NT2/D1 (cell line): Measurements from ENCODE around the gene S100A16.

Experiments
- DNase-seq: peaks from one replicate; pipeline ENCODE4 v3.0.0-alpha.2; 2011; ENCODE audit warnings: low read depth, low spot score
- H3K27me3 ChIP-seq: 2 replicates; pipeline ENCODE4 v1.6.0; 2011; ENCODE audit warnings: mild to moderate bottlenecking; ENCODE audit not compliant: insufficient read length, insufficient read depth
- H3K36me3 ChIP-seq: 2 replicates; pipeline ENCODE4 v1.6.1; 2011; ENCODE audit warnings: mild to moderate bottlenecking, low read length, mixed read lengths; ENCODE audit not compliant: insufficient read depth, insufficient read length
- H3K4me1 ChIP-seq: 2 replicates; pipeline ENCODE4 v1.5.1; 2011; ENCODE audit not compliant: insufficient read depth, insufficient read length
- H3K4me3 ChIP-seq: 2 replicates; pipeline ENCODE4 v1.5.1; 2011; ENCODE audit warnings: low read depth; ENCODE audit not compliant: insufficient read length
- H3K9ac ChIP-seq: 2 replicates; pipeline ENCODE4 v1.6.0; 2011; ENCODE audit warnings: low read depth; ENCODE audit not compliant: insufficient read length
- H3K9me3 ChIP-seq: 2 replicates; pipeline ENCODE4 v1.5.1; 2011; ENCODE audit warnings: mild to moderate bottlenecking, low read length; ENCODE audit not compliant: insufficient read depth
- SUZ12 ChIP-seq: IDR thresholded peaks from 2 replicates; pipeline ENCODE4 v1.6.1; 2011; ENCODE audit not compliant: insufficient read length, insufficient read depth; ENCODE audit errors: extremely low read depth
- YY1 ChIP-seq: IDR thresholded peaks from 2 replicates; pipeline ENCODE4 v1.6.1; 2011; ENCODE audit not compliant: insufficient read length, insufficient read depth
- ZNF274 ChIP-seq: IDR thresholded peaks from 2 replicates; pipeline ENCODE4 v1.6.1; 2011; ENCODE audit warnings: mild to moderate bottlenecking, low read depth, low read length

Gene S100A16, protein sequence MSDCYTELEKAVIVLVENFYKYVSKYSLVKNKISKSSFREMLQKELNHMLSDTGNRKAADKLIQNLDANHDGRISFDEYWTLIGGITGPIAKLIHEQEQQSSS

GRCh38 chr1:153612755-153613331 is at the start of gene S100A16:
S100A16 (minus strand) TSS chr1:153613137; CDS start chr1:153608151, 4,986 bp downstream.
- no peak for TF ChIP-seq ZNF274
- no peak for TF ChIP-seq YY1
- no peak for TF ChIP-seq SUZ12
- Histone ChIP-seq H3K27me3 (peaks cover 3% of the 10 kb centered on the region), H3K9ac (peak within 1 kb of the TSS; percentile 86), H3K36me3 (peaks cover 7% of the 10 kb centered on the region), H3K4me1 (peaks cover 60% of the 10 kb centered on the region), H3K4me3 (peak within 1 kb of the TSS; percentile 63), H3K9me3 (no peaks in the 10 kb centered on the region)
- no peak for DNase-seq

DNA sequence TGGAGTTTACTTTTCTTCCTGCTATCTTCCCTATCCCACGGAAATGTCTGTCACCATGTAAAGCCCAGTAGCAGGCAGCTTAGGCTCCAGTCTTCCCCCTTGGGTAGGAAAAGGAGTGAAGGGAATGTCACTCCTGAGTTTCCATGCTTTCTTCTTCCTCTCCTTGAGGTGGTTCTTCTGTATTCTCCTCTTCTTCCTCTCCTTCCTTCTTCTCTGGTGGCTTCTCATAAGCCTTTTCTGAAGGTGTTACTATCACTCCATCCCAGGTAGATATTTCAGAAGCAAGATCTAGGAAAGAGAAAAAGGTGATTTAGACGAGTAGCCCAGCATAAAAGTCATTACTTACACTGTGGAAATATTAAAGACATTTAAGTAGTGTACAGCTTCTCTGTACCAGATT is 49.3 kb upstream of the S100A16 start:
- H3K36me3 ChIP-seq, result peaks cover 74% of the 10 kb centered on the region
- no peaks in the 10 kb centered on the region for H3K27me3 ChIP-seq
- no peaks in the 10 kb centered on the region for H3K9me3 ChIP-seq
- DNase-seq, result no peak
- TF ChIP-seq SUZ12, result no peak
- no peak for TF ChIP-seq ZNF274
- no peak for TF ChIP-seq YY1
- H3K4me1 ChIP-seq, result no peaks in the 10 kb centered on the region
- H3K9ac ChIP-seq, result no peak overlapping the region
- no peak overlapping the region for H3K4me3 ChIP-seq

GRCh38 chr1:153661111-153661708 is 48.3 kb upstream of the S100A16 start:
- no peak for TF ChIP-seq YY1
- no peak for TF ChIP-seq SUZ12
- TF ChIP-seq ZNF274, result no peak

GRCh38 chr1:153659656-153660055 is 46.7 kb upstream of the S100A16 start:
- Histone ChIP-seq H3K27me3 (no peaks in the 10 kb centered on the region), H3K9me3 (no peaks in the 10 kb centered on the region), H3K36me3 (peaks cover 48% of the 10 kb centered on the region), H3K4me3 (no peak overlapping the region), H3K4me1 (no peaks in the 10 kb centered on the region), H3K9ac (peak overlapping the region; percentile 6)
- DNase-seq, result no peak
- no peak for TF ChIP-seq ZNF274
- no peak for TF ChIP-seq SUZ12
- TF ChIP-seq YY1, result no peak

More at GRCh38 chr1:153661111-153661708, 48.3 kb upstream of the S100A16 start:
- Histone ChIP-seq H3K4me3 (no peak overlapping the region), H3K27me3 (no peaks in the 10 kb centered on the region), H3K36me3 (peaks cover 63% of the 10 kb centered on the region), H3K9me3 (no peaks in the 10 kb centered on the region), H3K9ac (no peak overlapping the region), H3K4me1 (no peaks in the 10 kb centered on the region)
- DNase-seq, result no peak

DNA sequence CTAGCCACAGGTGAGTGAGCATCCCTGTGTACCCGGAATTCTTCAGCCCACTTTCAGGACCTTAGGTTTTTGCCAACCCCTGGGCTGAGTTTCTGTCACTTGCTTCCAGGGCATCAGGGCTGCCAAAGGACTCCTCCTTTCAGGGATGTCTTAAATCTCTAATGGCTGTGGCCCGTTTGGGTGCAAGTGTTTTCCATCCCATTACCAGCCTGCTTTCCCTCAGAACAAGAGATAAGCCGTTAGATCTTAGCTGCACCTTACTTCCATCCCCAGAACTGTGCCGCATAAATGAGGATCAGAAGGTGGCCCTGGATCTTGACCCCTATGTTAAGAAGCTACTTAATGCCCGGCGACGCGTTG is 46.2 kb upstream of the S100A16 start:
- H3K36me3 ChIP-seq, result peaks cover 43% of the 10 kb centered on the region
- no peak for TF ChIP-seq ZNF274
- no peak for TF ChIP-seq SUZ12
- TF ChIP-seq YY1, result no peak
- no peaks in the 10 kb centered on the region for H3K27me3 ChIP-seq
- H3K4me1 ChIP-seq, result no peaks in the 10 kb centered on the region
- H3K4me3 ChIP-seq, result peak overlapping the region; percentile 74
- DNase-seq, result no peak
- H3K9ac ChIP-seq, result peak overlapping the region; percentile 93
- no peaks in the 10 kb centered on the region for H3K9me3 ChIP-seq

GRCh38 chr1:153658400-153659174 is 45.6 kb upstream of the S100A16 start, which contains the start of gene SNAPIN:
SNAPIN (plus strand) TSS chr1:153658703; CDS start chr1:153658744, 41 bp downstream.
- H3K27me3 ChIP-seq, result no peaks in the 10 kb centered on the region
- DNase-seq, result peak; percentile 90
- peak within 1 kb of the TSS; percentile 93 for H3K9ac ChIP-seq
- H3K9me3 ChIP-seq, result no peaks in the 10 kb centered on the region
- TF ChIP-seq SUZ12, result no peak
- TF ChIP-seq YY1, result peak; percentile 39
- TF ChIP-seq ZNF274, result no peak
- peaks cover 37% of the 10 kb centered on the region for H3K36me3 ChIP-seq
- no peaks in the 10 kb centered on the region for H3K4me1 ChIP-seq
- peak within 1 kb of the TSS; percentile 74 for H3K4me3 ChIP-seq

DNA sequence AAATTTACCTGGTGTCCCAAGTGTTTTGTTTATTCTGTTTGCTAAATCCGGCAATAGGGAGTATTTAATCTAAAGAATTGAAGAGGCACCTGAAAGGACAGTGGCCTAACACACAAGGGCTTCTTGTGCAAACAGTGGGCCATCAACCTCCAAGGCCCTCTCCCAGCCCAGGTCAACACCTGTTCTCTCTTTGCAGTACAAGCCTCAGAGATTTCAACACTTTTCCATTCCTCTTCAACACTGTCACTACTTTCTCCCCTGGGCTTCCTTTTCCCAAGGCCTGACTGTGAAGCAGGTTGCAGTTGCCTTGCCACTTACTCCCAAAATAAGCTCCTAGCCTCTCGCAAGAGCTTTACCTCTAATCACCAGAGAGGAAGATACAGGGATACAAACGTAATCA is 42.4 kb upstream of the S100A16 start:
- H3K9me3 ChIP-seq, result no peaks in the 10 kb centered on the region
- no peak overlapping the region for H3K4me3 ChIP-seq
- H3K4me1 ChIP-seq, result no peaks in the 10 kb centered on the region
- peak overlapping the region; percentile 9 for H3K9ac ChIP-seq
- no peaks in the 10 kb centered on the region for H3K27me3 ChIP-seq
- no peak for TF ChIP-seq SUZ12
- no peak for TF ChIP-seq YY1
- no peak for TF ChIP-seq ZNF274
- DNase-seq, result no peak
- peaks cover 5% of the 10 kb centered on the region for H3K36me3 ChIP-seq
